K562 (cell line): Measurements from ENCODE around the gene RTBDN. TPM values are rescaled to one million over a fixed set of nuclear protein-coding genes. Genes with fewer than 3 reads are reported as not detected.
A peak's percentile ranks its signal among the peaks of the same experiment; 100 is the strongest.

Experiments
- ARNT ChIP-seq, 2 experiments: fragments of 450-650 bp; IDR thresholded peaks; 2 replicates each; pipeline ENCODE4 v1.6.1; 2016; ENCODE audit warnings: mild to moderate bottlenecking in 1 of 2
- CREB3 ChIP-seq: fragments of 450-650 bp; conservative IDR thresholded peaks from 2 replicates; pipeline ENCODE4 v1.6.1; 2016; ENCODE audit warnings: missing genetic modification characterization, low read depth, mild to moderate bottlenecking, missing compliant biosample characterization, moderate library complexity
- CTCFL ChIP-seq: IDR thresholded peaks from 2 replicates; pipeline ENCODE4 v1.6.1; 2011; ENCODE audit warnings: borderline replicate concordance, low read depth, mild to moderate bottlenecking, moderate library complexity, low read length; ENCODE audit not compliant: insufficient read depth, poor library complexity, severe bottlenecking
- FOXA1 ChIP-seq: fragments of 450-650 bp; IDR thresholded peaks from 2 replicates; pipeline ENCODE4 v1.6.1; 2016; ENCODE audit warnings: mild to moderate bottlenecking, borderline replicate concordance
- FOXM1 ChIP-seq, 2 experiments: fragments of 450-650 bp in 1 of 2; sonication (generic) in 1 of 2; formaldehyde crosslinking in 1 of 2; IDR thresholded peaks; 2 replicates each; pipeline versions ENCODE4 v1.6.1 to v1.9.0; 2017 to 2022; ENCODE audit warnings: low read depth in 2 of 2, mild to moderate bottlenecking in 2 of 2, missing genetic modification reagents in 1 of 2, moderate library complexity in 1 of 2
- HIVEP1 ChIP-seq: fragments of 250-450 bp; sonication (Bioruptor Pico); IDR thresholded peaks from 2 replicates; pipeline ENCODE4 v1.4.0; 2020; ENCODE audit warnings: mild to moderate bottlenecking
- HMGXB4 ChIP-seq: sonication (generic); formaldehyde crosslinking; IDR thresholded peaks from 2 replicates; pipeline ENCODE4 v1.8.1; 2023; ENCODE audit warnings: mild to moderate bottlenecking, missing genetic modification reagents
- MLX ChIP-seq, 2 experiments: fragments of 450-650 bp in 1 of 2; sonication (generic) in 1 of 2; formaldehyde crosslinking; conservative IDR thresholded peaks; 2 replicates each; pipeline versions ENCODE4 v1.4.0 to v1.8.1; 2020 to 2022; ENCODE audit warnings: mild to moderate bottlenecking in 1 of 2, missing genetic modification reagents in 1 of 2
- NFATC3 ChIP-seq: fragments of 450-650 bp; IDR thresholded peaks from 2 replicates; pipeline ENCODE4 v1.6.1; 2017; ENCODE audit warnings: mild to moderate bottlenecking
- SIX5 ChIP-seq, 2 experiments: IDR thresholded peaks; 2 replicates each; pipeline ENCODE4 v1.6.1; 2011; ENCODE audit warnings: low read length in 2 of 2, borderline replicate concordance in 1 of 2, low read depth in 1 of 2, mild to moderate bottlenecking in 1 of 2, moderate library complexity in 1 of 2; ENCODE audit not compliant: insufficient read depth in 1 of 2
- SMAD3 ChIP-seq: fragments of 450-650 bp; formaldehyde crosslinking; conservative IDR thresholded peaks from 2 replicates; pipeline ENCODE4 v1.4.0; 2020; ENCODE audit warnings: mild to moderate bottlenecking
- SMARCE1 ChIP-seq: fragments of 450-650 bp; IDR thresholded peaks from 2 replicates; pipeline ENCODE4 v1.7.1; 2016; ENCODE audit warnings: mild to moderate bottlenecking
- STAT5B ChIP-seq: fragments of 250-450 bp; sonication (Bioruptor Pico); IDR thresholded peaks from 2 replicates; pipeline ENCODE4 v1.8.0; 2021; ENCODE audit warnings: mild to moderate bottlenecking, inconsistent platforms
- ZBTB34 ChIP-seq: fragments of 250-450 bp; sonication (Bioruptor Pico); IDR thresholded peaks from 2 replicates; pipeline ENCODE4 v1.8.0; 2021; ENCODE audit warnings: mild to moderate bottlenecking, moderate library complexity
- ZFP1 ChIP-seq: fragments of 450-650 bp; formaldehyde crosslinking; IDR thresholded peaks from 2 replicates; pipeline ENCODE4 v1.4.0; 2020; ENCODE audit warnings: mild to moderate bottlenecking, mixed read lengths
- ZNF263 ChIP-seq: sonication (generic); formaldehyde crosslinking; IDR thresholded peaks from 2 replicates; pipeline ENCODE4 v1.8.0; 2022; ENCODE audit warnings: mild to moderate bottlenecking, missing genetic modification reagents, borderline replicate concordance
- polyA plus RNA-seq, 8 experiments: library from polyadenylated mRNA; depleted of rRNA in 4 of 8; stranded (reverse) in 5 of 8; unstranded in 3 of 8; fragments of >200 nt; fragmentation: Nextera tagmentation in 2 of 8; fragmentation: Illumina TruSeq in 1 of 8; extraction: Ambion mirVana in 2 of 8; extraction: Trizol in 1 of 8; gene quantifications; 2 replicates each; pipeline versions ENCODE4 v1.2.1 to v1.2.3, GENCODE V29; 2011 to 2014; ENCODE audit warnings: inconsistent platforms in 1 of 8, missing spikeins in 1 of 8
- total RNA-seq, 7 experiments: library from RNA; depleted of rRNA in 6 of 7; stranded (reverse); fragments of >200 nt in 6 of 7; fragmentation: Illumina TruSeq in 2 of 7; extraction: Trizol in 2 of 7; gene quantifications; 2 replicates each; pipeline versions ENCODE4 v1.2.1 to v1.2.3, GENCODE V29; 2011 to 2021; ENCODE audit warnings: low replicate concordance in 1 of 7

Gene RTBDN
- total and polyA plus RNA-seq, 9 of the 15 experiments (the other 6 are each of a cell fraction or from before 2014, with no cell fraction given) = 0.20 to 2.3 (median 0.72) TPM; not detected in 1

GRCh38 chr19:12793290-12794195, 40.8 kb downstream of the RTBDN start (continued):
- no peak for TF ChIP-seq HMGXB4 (CRISPR knock-in tag)
- no peak for TF ChIP-seq STAT5B (CRISPR knock-in tag)
- no peak for TF ChIP-seq ARNT (IDR thresholded peaks at IDR 0.05)
- peak; percentile 99 for TF ChIP-seq HIVEP1 (CRISPR knock-in tag)
- TF ChIP-seq ZFP1 = no peak
- TF ChIP-seq SMARCE1 = no peak
- TF ChIP-seq SIX5 (IDR thresholded peaks at IDR 0.05; ENCODE audit: borderline replicate concordance in 1 of 2, insufficient read depth in 1 of 2, low read depth in 1 of 2, low read length in 2 of 2) = no peak
- 0 out of 2 replicates have a peak, but pooled peaks have one; percentile 32 for TF ChIP-seq SMAD3 (CRISPR knock-in tag)
- TF ChIP-seq CREB3 (tag) = no peak
- TF ChIP-seq FOXA1 = no peak
- TF ChIP-seq MLX (CRISPR knock-in tag; conservative IDR thresholded peaks at IDR 0.05) = no peak
- TF ChIP-seq ZBTB34 (CRISPR knock-in tag) = no peak
- no peak for TF ChIP-seq CTCFL
- no peak for TF ChIP-seq ZNF263 (CRISPR knock-in tag)
- no peak for TF ChIP-seq NFATC3
- no peak for TF ChIP-seq FOXM1 (IDR thresholded peaks at IDR 0.05; ENCODE audit: low read depth)
- TF ChIP-seq FOXM1 (CRISPR knock-in tag; IDR thresholded peaks at IDR 0.05; ENCODE audit: low read depth) = 0 out of 2 replicates have a peak, but pooled peaks have one; percentile 63
